HG03280 (cell line): ENCODE measurements around the gene SKAP2.

Experiments used
- ATAC-seq: cut with Tn5 transposase; IDR thresholded peaks from one replicate; pipeline ENCODE4 v1.9.1; 2021; ENCODE audit warnings: mild to moderate bottlenecking, moderate library complexity; ENCODE audit not compliant: unreplicated experiment

SKAP2 gene

GRCh38 chr7:26698194-26698593 is 166.2 kb downstream of the SKAP2 start:
- ATAC-seq: no peak

GRCh38 chr7:26696978-26697377 is 167.4 kb downstream of the SKAP2 start:
- ATAC-seq: no peak

- ATAC-seq: no peak
These were observed 168.2 kb downstream of the SKAP2 start for GRCh38 chr7:26696161-26696560.

- no peak for ATAC-seq
These were observed 169.7 kb downstream of the SKAP2 start for GRCh38 chr7:26694713-26695112.

GRCh38 chr7:26694141-26694540 is 170.2 kb downstream of the SKAP2 start:
- no peak for ATAC-seq

GRCh38 chr7:26691886-26692285 is 172.5 kb downstream of the SKAP2 start:
- ATAC-seq: no peak

- no peak for ATAC-seq
These were observed 173.0 kb downstream of the SKAP2 start for GRCh38 chr7:26691406-26691805.

- ATAC-seq: no peak
These were observed 174.1 kb downstream of the SKAP2 start for GRCh38 chr7:26690135-26690805.

- ATAC-seq: peak; percentile 80
These were observed 175.4 kb downstream of the SKAP2 start for GRCh38 chr7:26688936-26689506.

GRCh38 chr7:26688388-26688787 is 176.0 kb downstream of the SKAP2 start:
- ATAC-seq: no peak

- ATAC-seq: no peak
These were observed 177.4 kb downstream of the SKAP2 start for GRCh38 chr7:26687032-26687431.

GRCh38 chr7:26686448-26686981 is 177.9 kb downstream of the SKAP2 start:
- ATAC-seq: no peak

GRCh38 chr7:26685606-26686005 is 178.8 kb downstream of the SKAP2 start:
- ATAC-seq: no peak

GRCh38 chr7:26684447-26684846 is 179.9 kb downstream of the SKAP2 start:
- no peak for ATAC-seq

GRCh38 chr7:26683277-26683676 is 181.1 kb downstream of the SKAP2 start:
- no peak for ATAC-seq

- no peak for ATAC-seq
These were observed 182.5 kb downstream of the SKAP2 start for GRCh38 chr7:26681819-26682418.

GRCh38 chr7:26680587-26680986 is 183.8 kb downstream of the SKAP2 start:
- no peak for ATAC-seq

GRCh38 chr7:26675143-26675887 is 189.1 kb downstream of the SKAP2 start:
- no peak for ATAC-seq

GRCh38 chr7:26673858-26674257 is 190.5 kb downstream of the SKAP2 start:
- ATAC-seq: no peak

- no peak for ATAC-seq
These were observed 191.1 kb downstream of the SKAP2 start for GRCh38 chr7:26673271-26673670.

- no peak for ATAC-seq
These were observed 193.5 kb downstream of the SKAP2 start for GRCh38 chr7:26670841-26671240.
